ENCODE results near the gene ZBTB33. TPM values are rescaled to one million over a fixed set of nuclear protein-coding genes. Genes with fewer than 3 reads are reported as not detected.

The ZBTB33 gene
- total RNA-seq, 1 experiment from 2014 or later: 16.2 TPM

- no peak for TF ChIP-seq ZNF425 (CRISPR knock-in tag; conservative IDR thresholded peaks at IDR 0.05)
- TF ChIP-seq ZNF232 (CRISPR knock-in tag; IDR thresholded peaks at IDR 0.05): no peak
- no peak for TF ChIP-seq IRF2 (CRISPR knock-in tag; IDR thresholded peaks at IDR 0.05; ENCODE audit: borderline replicate concordance, low read depth)
- TF ChIP-seq, protein P1, sequence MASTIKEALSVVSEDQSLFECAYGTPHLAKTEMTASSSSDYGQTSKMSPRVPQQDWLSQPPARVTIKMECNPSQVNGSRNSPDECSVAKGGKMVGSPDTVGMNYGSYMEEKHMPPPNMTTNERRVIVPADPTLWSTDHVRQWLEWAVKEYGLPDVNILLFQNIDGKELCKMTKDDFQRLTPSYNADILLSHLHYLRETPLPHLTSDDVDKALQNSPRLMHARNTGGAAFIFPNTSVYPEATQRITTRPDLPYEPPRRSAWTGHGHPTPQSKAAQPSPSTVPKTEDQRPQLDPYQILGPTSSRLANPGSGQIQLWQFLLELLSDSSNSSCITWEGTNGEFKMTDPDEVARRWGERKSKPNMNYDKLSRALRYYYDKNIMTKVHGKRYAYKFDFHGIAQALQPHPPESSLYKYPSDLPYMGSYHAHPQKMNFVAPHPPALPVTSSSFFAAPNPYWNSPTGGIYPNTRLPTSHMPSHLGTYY (CRISPR knock-in tag; IDR thresholded peaks at IDR 0.05): no peak
- TF ChIP-seq PRRX2 (CRISPR knock-in tag; IDR thresholded peaks at IDR 0.05): no peak
- TF ChIP-seq ZNF263 (CRISPR knock-in tag; IDR thresholded peaks at IDR 0.05; ENCODE audit: low read depth): no peak
- TF ChIP-seq HMGXB4 (CRISPR knock-in tag; IDR thresholded peaks at IDR 0.05): no peak
- TF ChIP-seq TP53 (CRISPR knock-in tag; IDR thresholded peaks at IDR 0.05): no peak
- no peak for TF ChIP-seq GABPB1 (CRISPR knock-in tag; IDR thresholded peaks at IDR 0.05)
Measured at GRCh38 chrX:120282697-120283096, 32.1 kb downstream of the ZBTB33 start (continued).

- DNase-seq (ENCODE audit: low spot score) (no peak), ATAC-seq (no peak)
- Mint-ChIP-seq H3K27me3 (ENCODE audit: low read depth) (peaks cover 11% of the 10 kb centered on the region), H3K36me3 (no peaks in the 10 kb centered on the region), H3K4me3 (no peak overlapping the region), H3K9me3 (no peaks in the 10 kb centered on the region), H3K27ac (no peak overlapping the region), H3K4me1 (peaks cover 11% of the 10 kb centered on the region)
- CTCF ChIA-PET: no interaction called here
- TF ChIP-seq HMGXB4 (CRISPR knock-in tag; IDR thresholded peaks at IDR 0.05): no peak
- no peak for TF ChIP-seq USF1 (CRISPR knock-in tag; IDR thresholded peaks at IDR 0.05)
- no peak for TF ChIP-seq ZNF532 (CRISPR knock-in tag; IDR thresholded peaks at IDR 0.05; ENCODE audit: borderline replicate concordance)
- TF ChIP-seq ZBTB43 (CRISPR knock-in tag; IDR thresholded peaks at IDR 0.05): no peak
- no peak for TF ChIP-seq ZSCAN18 (CRISPR knock-in tag; IDR thresholded peaks at IDR 0.05)
- TF ChIP-seq KAT7 (CRISPR knock-in tag; IDR thresholded peaks at IDR 0.05; ENCODE audit: borderline replicate concordance): no peak
- no peak for TF ChIP-seq MXD4 (CRISPR knock-in tag; IDR thresholded peaks at IDR 0.05; ENCODE audit: borderline replicate concordance)
- TF ChIP-seq MAX (CRISPR knock-in tag; IDR thresholded peaks at IDR 0.05): no peak
- TF ChIP-seq ELF4 (CRISPR knock-in tag; IDR thresholded peaks at IDR 0.05; ENCODE audit: low read depth): no peak
- TF ChIP-seq ZNF317 (CRISPR knock-in tag; IDR thresholded peaks at IDR 0.05; ENCODE audit: borderline replicate concordance, low read depth): no peak
- POLR2A ChIA-PET: interaction anchor here (0.7 kb wide), 1 partner anchor 40 kb away, joined by 3 read pairs; no protein-coding TSS in a partner anchor
Measured at GRCh38 chrX:120286733-120287512, 36.3 kb downstream of the ZBTB33 start.
